Neural cell (in vitro differentiated cells): ENCODE measurements around the gene SHISAL1. TPM values are rescaled to one million over a fixed set of nuclear protein-coding genes. Genes with fewer than 3 reads are reported as not detected.

Experiments
- H2AFZ ChIP-seq: fragments of 200-600, 300-800 bp; sonication (generic), shearing (Covaris generic); 2 replicates; pipeline ENCODE4 v1.6.0; 2014; ENCODE audit warnings: low read depth, mild to moderate bottlenecking, antibody characterized with exemption, low read length, moderate library complexity
- H3F3A ChIP-seq: fragments of 200-600 bp; shearing (Covaris generic); 2 replicates; pipeline ENCODE4 v1.6.1; 2016; ENCODE audit warnings: mild to moderate bottlenecking, moderate library complexity, mixed read lengths, antibody characterized with exemption, low read length; ENCODE audit not compliant: insufficient read depth, poor library complexity, severe bottlenecking
- H3K27ac ChIP-seq: fragments of 200-600, 300-800 bp; sonication (generic), shearing (Covaris generic); 2 replicates; pipeline ENCODE4 v1.5.1; 2014; ENCODE audit warnings: mild to moderate bottlenecking, low read length, moderate library complexity
- H3K27me3 ChIP-seq: fragments of 300-800, 200-600 bp; sonication (generic), shearing (Covaris generic); 2 replicates; pipeline ENCODE4 v1.6.0; 2014; ENCODE audit warnings: mild to moderate bottlenecking, low read depth, low read length, moderate library complexity; ENCODE audit not compliant: insufficient read depth
- H3K36me3 ChIP-seq: fragments of 300-800, 200-600 bp; sonication (generic), shearing (Covaris generic); 2 replicates; pipeline ENCODE4 v1.5.1; 2014; ENCODE audit warnings: mild to moderate bottlenecking, antibody characterized with exemption, low read length, moderate library complexity; ENCODE audit not compliant: insufficient read depth
- H3K4me2 ChIP-seq: fragments of 300-800, 200-600 bp; sonication (generic), shearing (Covaris generic); 2 replicates; pipeline ENCODE4 v1.6.0; 2014; ENCODE audit warnings: mild to moderate bottlenecking, low read length
- H3K4me3 ChIP-seq: fragments of 300-800, 200-600 bp; sonication (generic), shearing (Covaris generic); 2 replicates; pipeline ENCODE4 v1.5.1; 2014; ENCODE audit warnings: mild to moderate bottlenecking, low read length, moderate library complexity
- H3K79me2 ChIP-seq: fragments of 200-600 bp; shearing (Covaris generic); replicated peaks from 2 replicates; pipeline ENCODE4 v1.6.0; 2014; ENCODE audit warnings: mild to moderate bottlenecking, low read length, moderate library complexity; ENCODE audit not compliant: insufficient read depth
- H3K9ac ChIP-seq: fragments of 300-800, 200-600 bp; sonication (generic), shearing (Covaris generic); 2 replicates; pipeline ENCODE4 v1.6.1; 2016; ENCODE audit warnings: mild to moderate bottlenecking, low read length, mixed read lengths
- H3K9me2 ChIP-seq: fragments of 200-600 bp; shearing (Covaris generic); 2 replicates; pipeline ENCODE4 v1.6.1; 2016; ENCODE audit warnings: mild to moderate bottlenecking, low read length, mixed read lengths; ENCODE audit not compliant: insufficient read depth
- H3K9me3 ChIP-seq: fragments of 200-600, 300-800 bp; sonication (generic), shearing (Covaris generic); 2 replicates; pipeline ENCODE4 v1.6.1; 2016; ENCODE audit warnings: mild to moderate bottlenecking, mixed run types, low read length, moderate library complexity, mixed read lengths
- H4K20me1 ChIP-seq: fragments of 200-600 bp; shearing (Covaris generic); 2 replicates; pipeline ENCODE4 v1.6.1; 2016; ENCODE audit warnings: mild to moderate bottlenecking, mixed run types; ENCODE audit not compliant: insufficient read depth
- CTCF ChIP-seq: fragments of 450-650 bp; IDR thresholded peaks from 2 replicates; pipeline ENCODE4 v1.5.1; 2014; ENCODE audit warnings: antibody characterized with exemption, mild to moderate bottlenecking, moderate library complexity; ENCODE audit not compliant: poor library complexity, severe bottlenecking
- EP300 ChIP-seq: fragments of 450-650 bp; conservative IDR thresholded peaks from 2 replicates; pipeline ENCODE4 v1.6.1; 2014; ENCODE audit warnings: antibody characterized with exemption, mild to moderate bottlenecking, moderate library complexity; ENCODE audit not compliant: poor library complexity, severe bottlenecking
- EZH2 ChIP-seq: fragments of 200-600, 300-800 bp; shearing (Covaris generic), sonication (generic); IDR thresholded peaks from 2 replicates; pipeline ENCODE4 v1.6.1; 2014; ENCODE audit warnings: antibody characterized with exemption, low read length, borderline replicate concordance, mild to moderate bottlenecking; ENCODE audit not compliant: insufficient read depth, poor library complexity, severe bottlenecking
- MXI1 ChIP-seq: fragments of 450-650 bp; conservative IDR thresholded peaks from 2 replicates; pipeline ENCODE4 v1.6.1; 2014; ENCODE audit warnings: antibody characterized with exemption, mild to moderate bottlenecking; ENCODE audit not compliant: poor library complexity, severe bottlenecking
- POLR2AphosphoS5 ChIP-seq: IDR thresholded peaks from 2 replicates; pipeline ENCODE4 v1.6.1; 2012
- RAD21 ChIP-seq: fragments of 450-650 bp; conservative IDR thresholded peaks from 2 replicates; pipeline ENCODE4 v1.6.1; 2014; ENCODE audit warnings: antibody characterized with exemption, mild to moderate bottlenecking, moderate library complexity
- REST ChIP-seq: IDR thresholded peaks from 2 replicates; pipeline ENCODE4 v1.6.1; 2012; ENCODE audit warnings: borderline replicate concordance
- SMC3 ChIP-seq: fragments of 450-650 bp; conservative IDR thresholded peaks from 2 replicates; pipeline ENCODE4 v1.6.1; 2014; ENCODE audit warnings: antibody characterized with exemption, mild to moderate bottlenecking, moderate library complexity; ENCODE audit not compliant: poor library complexity
- TAF1 ChIP-seq: IDR thresholded peaks from 2 replicates; pipeline ENCODE4 v1.6.1; 2012; ENCODE audit warnings: low read depth
- polyA plus RNA-seq: library from polyadenylated mRNA; depleted of rRNA; stranded (reverse); fragments of >200 nt; gene quantifications from 2 replicates; pipeline ENCODE4 v1.2.3, GENCODE V29; 2014

Gene SHISAL1
- polyA plus RNA-seq, 1 donor from 2014 or later = 15.4 TPM

- Histone ChIP-seq H3K27ac (no peak overlapping the region), H3K79me2 (no peaks in the 10 kb centered on the region), H3K27me3 (no peaks in the 10 kb centered on the region)
These were observed 25.5 kb upstream of the SHISAL1 start for GRCh38 chr22:44338177-44338810.

GRCh38 chr22:44337678-44338004 is 24.9 kb upstream of the SHISAL1 start:
- Histone ChIP-seq H3K79me2 (no peaks in the 10 kb centered on the region), H4K20me1 (no peaks in the 10 kb centered on the region), H3K4me2 (no peak overlapping the region), H3K9me3 (no peaks in the 10 kb centered on the region), H3K27me3 (peaks cover 2% of the 10 kb centered on the region), H3K36me3 (no peaks in the 10 kb centered on the region), H3K9ac (peak overlapping the region; percentile 29), H3F3A (no peaks in the 10 kb centered on the region), H3K9me2 (no peaks in the 10 kb centered on the region), H2AFZ (peak overlapping the region; percentile 21), H3K4me3 (no peak overlapping the region), H3K27ac (no peak overlapping the region)
- no peak for TF ChIP-seq TAF1
- TF ChIP-seq SMC3 = no peak
- no peak for TF ChIP-seq REST
- no peak for TF ChIP-seq POLR2AphosphoS5
- TF ChIP-seq CTCF = no peak
- TF ChIP-seq RAD21 = no peak
- TF ChIP-seq EP300 = no peak

More at GRCh38 chr22:44338177-44338810, 25.5 kb upstream of the SHISAL1 start:
- no peaks in the 10 kb centered on the region for H3F3A ChIP-seq
- H2AFZ ChIP-seq = no peak overlapping the region
- no peaks in the 10 kb centered on the region for H3K9me3 ChIP-seq
- no peak for TF ChIP-seq POLR2AphosphoS5
- no peak for TF ChIP-seq REST
- TF ChIP-seq CTCF = no peak
- TF ChIP-seq RAD21 = no peak
- no peak for TF ChIP-seq SMC3
- TF ChIP-seq EP300 = no peak
- TF ChIP-seq MXI1 = no peak
- TF ChIP-seq EZH2 = no peak
- TF ChIP-seq TAF1 = no peak
- H3K36me3 ChIP-seq = no peaks in the 10 kb centered on the region
- H3K4me2 ChIP-seq = no peak overlapping the region
- H3K9ac ChIP-seq = no peak overlapping the region
- no peak overlapping the region for H3K4me3 ChIP-seq
- no peaks in the 10 kb centered on the region for H4K20me1 ChIP-seq
- H3K9me2 ChIP-seq = no peaks in the 10 kb centered on the region
